GM18508 (cell line): ENCODE data around the gene PRMT7.

Experiments used
- ATAC-seq: cut with Tn5 transposase; IDR thresholded peaks from one replicate; pipeline ENCODE4 v1.9.1; 2021; ENCODE audit warnings: moderate number of reproducible peaks; ENCODE audit not compliant: insufficient read depth, unreplicated experiment

The PRMT7 gene

DNA sequence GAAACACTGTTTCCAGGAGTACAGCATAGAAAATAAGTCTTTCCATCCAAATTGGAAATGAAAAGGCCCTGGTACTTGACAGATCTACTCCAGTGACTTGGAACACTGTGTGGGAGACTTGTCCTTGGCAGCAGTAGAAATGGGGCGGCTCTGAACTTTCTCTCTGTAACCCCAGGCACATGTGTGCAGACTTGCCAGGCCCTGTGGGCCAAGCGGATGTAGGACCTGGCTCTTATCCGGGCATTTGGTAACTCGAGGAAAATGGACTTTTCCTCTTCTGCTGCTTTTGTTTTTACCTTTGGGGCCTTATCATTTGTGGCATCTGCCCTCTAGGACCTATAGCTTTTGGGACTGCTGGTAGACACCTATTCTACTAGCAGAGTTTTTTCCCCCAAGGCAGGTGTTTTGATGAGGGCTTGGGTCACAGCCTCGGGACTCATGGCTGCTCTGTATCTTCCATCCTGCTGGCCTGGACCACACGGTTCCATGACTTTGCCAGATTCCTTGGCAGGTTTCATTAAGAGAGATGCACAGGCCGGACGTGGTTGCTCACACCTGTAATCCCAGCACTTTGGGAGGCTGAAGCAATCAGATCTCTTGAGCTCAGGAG is 94.0 kb downstream of the PRMT7 start:
- no peak for ATAC-seq

DNA sequence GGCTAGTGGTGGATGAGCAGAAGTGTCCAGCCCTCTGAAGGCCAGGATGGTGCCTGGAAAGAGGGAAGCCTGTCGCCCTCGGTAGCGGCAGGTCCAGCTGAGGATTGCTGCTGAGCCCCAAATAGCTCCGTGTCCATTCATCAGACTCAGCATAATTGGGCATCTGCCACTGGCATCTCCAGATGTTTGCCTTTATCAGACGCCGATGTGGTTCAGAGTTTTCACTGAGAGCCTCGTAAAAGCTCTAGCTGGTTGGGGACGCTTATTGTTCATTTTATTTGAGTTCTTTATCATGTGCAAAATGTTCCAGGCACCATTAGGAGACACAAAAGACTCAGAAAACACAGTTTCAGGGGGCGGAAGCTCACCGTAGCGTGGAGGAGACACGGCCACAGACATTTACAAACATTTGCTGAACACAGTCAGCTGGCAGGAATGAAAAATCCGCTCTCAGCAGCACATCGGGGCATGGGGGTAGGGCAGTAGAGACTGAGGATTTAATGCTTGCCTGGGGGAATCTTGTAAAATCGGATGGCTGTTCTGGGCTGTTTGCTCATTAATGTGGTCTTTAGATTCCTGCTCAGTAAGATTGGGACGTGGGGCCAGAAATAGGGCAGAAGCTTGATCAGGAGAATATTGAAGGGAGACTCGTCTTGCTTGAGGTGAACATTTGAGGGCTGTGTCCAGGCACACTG is 95.8 kb downstream of the PRMT7 start:
- no peak for ATAC-seq
